Vagina (tissue), 2 donors: ENCODE data around the gene NCBP3.

Experiments used
- POLR2A ChIP-seq, 2 donors: fragments of 450-650 bp; IDR thresholded peaks; one replicate each; pipeline ENCODE4 v1.6.1; 2017; ENCODE audit warnings: antibody characterized with exemption in 2 of 2, mild to moderate bottlenecking in 2 of 2, moderate library complexity in 2 of 2
- POLR2AphosphoS5 ChIP-seq, 2 donors: sonication (generic); formaldehyde crosslinking; IDR thresholded peaks; one replicate each; pipeline ENCODE4 v1.9.0; 2017; ENCODE audit warnings: antibody characterized with exemption in 2 of 2, mild to moderate bottlenecking in 2 of 2, low read depth in 1 of 2; ENCODE audit not compliant: insufficient read depth in 1 of 2
- TF ChIP-seq, protein P1 (sequence below), 3 experiments: fragments of 450-650 bp in 2 of 3; fragments of 200-600 bp in 1 of 3; sonication (generic) in 1 of 3; IDR thresholded peaks; one replicate each; pipeline ENCODE4 v1.5.1; 2017 to 2019; ENCODE audit warnings: antibody characterized with exemption in 3 of 3, mild to moderate bottlenecking in 2 of 3, moderate library complexity in 2 of 3

DNA sequence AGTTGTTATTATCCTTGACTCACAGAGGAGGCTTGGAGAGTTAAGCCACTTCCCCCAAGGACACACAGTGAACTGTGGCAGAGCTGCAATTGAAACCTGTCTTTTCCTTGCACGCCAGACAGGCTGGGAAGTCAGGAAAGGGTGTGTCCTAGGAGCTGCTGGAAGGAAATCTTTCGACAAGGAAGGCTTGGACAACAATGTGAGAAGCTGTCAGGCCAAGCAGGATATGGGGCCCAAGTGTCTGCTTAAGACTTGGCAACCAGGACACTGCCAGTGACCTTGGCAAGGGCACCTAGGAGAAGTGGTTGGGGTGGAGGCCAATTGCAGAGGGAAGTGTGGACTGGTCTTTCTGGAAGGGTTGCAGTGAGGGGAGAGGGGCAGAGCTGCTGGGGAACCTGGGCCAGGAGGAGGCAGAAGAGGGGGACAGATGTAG is 48.9 kb upstream of the NCBP3 start:
- TF ChIP-seq, protein P1, sequence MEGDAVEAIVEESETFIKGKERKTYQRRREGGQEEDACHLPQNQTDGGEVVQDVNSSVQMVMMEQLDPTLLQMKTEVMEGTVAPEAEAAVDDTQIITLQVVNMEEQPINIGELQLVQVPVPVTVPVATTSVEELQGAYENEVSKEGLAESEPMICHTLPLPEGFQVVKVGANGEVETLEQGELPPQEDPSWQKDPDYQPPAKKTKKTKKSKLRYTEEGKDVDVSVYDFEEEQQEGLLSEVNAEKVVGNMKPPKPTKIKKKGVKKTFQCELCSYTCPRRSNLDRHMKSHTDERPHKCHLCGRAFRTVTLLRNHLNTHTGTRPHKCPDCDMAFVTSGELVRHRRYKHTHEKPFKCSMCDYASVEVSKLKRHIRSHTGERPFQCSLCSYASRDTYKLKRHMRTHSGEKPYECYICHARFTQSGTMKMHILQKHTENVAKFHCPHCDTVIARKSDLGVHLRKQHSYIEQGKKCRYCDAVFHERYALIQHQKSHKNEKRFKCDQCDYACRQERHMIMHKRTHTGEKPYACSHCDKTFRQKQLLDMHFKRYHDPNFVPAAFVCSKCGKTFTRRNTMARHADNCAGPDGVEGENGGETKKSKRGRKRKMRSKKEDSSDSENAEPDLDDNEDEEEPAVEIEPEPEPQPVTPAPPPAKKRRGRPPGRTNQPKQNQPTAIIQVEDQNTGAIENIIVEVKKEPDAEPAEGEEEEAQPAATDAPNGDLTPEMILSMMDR (IDR thresholded peaks at IDR 0.05) = no peak
- TF ChIP-seq POLR2A (IDR thresholded peaks at IDR 0.05) (no peak), POLR2AphosphoS5 (IDR thresholded peaks at IDR 0.05; ENCODE audit: insufficient read depth in 1 of 2, low read depth in 1 of 2) (peak in 1 of 2 donors; percentile 78)
